ENCODE measurements around the gene CD22. TPM values are rescaled to one million over a fixed set of nuclear protein-coding genes. Genes with fewer than 3 reads are reported as not detected.

The CD22 gene
- total RNA-seq (2012; rRNA removed) (0.18 TPM in 1 of 2 replicates, not detected in the other), polyA plus RNA-seq (2012; rRNA removed) (0.22 TPM in 2 replicates), Bru-seq, nascent RNA (not detected), BruChase-seq, experiment 1, labeled RNA remaining after a 6-hour chase (not detected), BruChase-seq, experiment 2, labeled RNA remaining after a 2-hour chase (not detected)
- 0.03 TPM in 1 of 2 replicates, not detected in the other for polyA plus RNA-seq (2012; cell fraction: cytosol; rRNA removed)
- 0.06 and 0.23 TPM in 2 replicates for polyA plus RNA-seq (2012; cell fraction: nucleus; rRNA removed; ENCODE audit: low replicate concordance)
- long read RNA-seq = 0 reads

- peaks cover 13% of the 10 kb centered on the region for H3K27me3 ChIP-seq (ENCODE audit: control insufficient read depth, insufficient read depth, low read length)
- no peaks in the 10 kb centered on the region for H3K4me1 ChIP-seq (ENCODE audit: control insufficient read depth, insufficient read depth, low read length)
- H2AFZ ChIP-seq (replicated peaks; ENCODE audit: low read length, poor library complexity) = no peak within 1 kb of the TSS
- dilution Hi-C loops (cut with HindIII; ENCODE audit: low sequenced_read_pairs, unreplicated experiment) = no loop called here
- no peak within 1 kb of the TSS for H4K91ac ChIP-seq (ENCODE audit: insufficient read depth, low read depth, low read length)
- no TSS peak for BruUV-seq (replicated peaks)
- H2BK5ac ChIP-seq (ENCODE audit: low read depth, low read length, poor library complexity, severe bottlenecking) = no peak within 1 kb of the TSS
- no peak within 1 kb of the TSS for H3K23ac ChIP-seq (ENCODE audit: low read depth, low read length)
- no peak within 1 kb of the TSS for H3K27ac ChIP-seq (ENCODE audit: insufficient read depth, low read length)
- no peaks in the 10 kb centered on the region for H4K20me1 ChIP-seq (ENCODE audit: insufficient read depth, low read length)
- H3K9ac ChIP-seq (ENCODE audit: low read depth, low read length) = no peak within 1 kb of the TSS
- CTCF ChIA-PET = no interaction called here
- ATAC-seq (ENCODE audit: low read depth) = no peak
- TF ChIP-seq RFX5 (IDR thresholded peaks at IDR 0.05; ENCODE audit: low read depth, low read length) = no peak
- no peak for TF ChIP-seq RCOR1 (IDR thresholded peaks at IDR 0.05; ENCODE audit: insufficient replicate concordance, low read length)
- TF ChIP-seq POLR2A (IDR thresholded peaks at IDR 0.05; ENCODE audit: low read depth, low read length) = no peak
- no peak for TF ChIP-seq FOS (IDR thresholded peaks at IDR 0.05; ENCODE audit: low read depth, low read length)
- no peak for TF ChIP-seq MXI1 (IDR thresholded peaks at IDR 0.05; ENCODE audit: borderline replicate concordance, low read depth, low read length)
- no peak for TF ChIP-seq BHLHE40 (IDR thresholded peaks at IDR 0.05; ENCODE audit: low read depth, low read length)
- TF ChIP-seq NFE2L2 (IDR thresholded peaks at IDR 0.05; ENCODE audit: low read depth, low read length) = no peak
- no peak for TF ChIP-seq SMC3 (IDR thresholded peaks at IDR 0.05; ENCODE audit: low read depth, low read length)
- TF ChIP-seq MAFK (IDR thresholded peaks at IDR 0.05; ENCODE audit: low read depth, low read length) = no peak
- TF ChIP-seq USF2 (IDR thresholded peaks at IDR 0.05; ENCODE audit: low read depth, low read length) = no peak
- TF ChIP-seq RAD21 (IDR thresholded peaks at IDR 0.05; ENCODE audit: low read length) = no peak
- no peak for TF ChIP-seq CTCF (conservative IDR thresholded peaks at IDR 0.05; ENCODE audit: low read depth, low read length)
- no peak for TF ChIP-seq CEBPB (IDR thresholded peaks at IDR 0.05; ENCODE audit: low read depth, low read length)
- no peaks in the 10 kb centered on the region for H3K9me3 ChIP-seq (ENCODE audit: control insufficient read depth, insufficient read depth, low read length)
- H2AK9ac ChIP-seq (replicated peaks; ENCODE audit: low read depth, low read length, poor library complexity) = peak within 1 kb of the TSS; percentile 50
- no peak within 1 kb of the TSS for H2BK15ac ChIP-seq (ENCODE audit: low read depth, low read length)
- no peak within 1 kb of the TSS for H3K4me2 ChIP-seq (ENCODE audit: low read depth, low read length)
- H3K14ac ChIP-seq (replicated peaks; ENCODE audit: low read depth, low read length) = no peak within 1 kb of the TSS
- H3K4ac ChIP-seq (ENCODE audit: low read depth, low read length) = no peak within 1 kb of the TSS
- POLR2A ChIA-PET (ENCODE audit: unreplicated experiment) = no interaction called here
- H3K36me3 ChIP-seq (ENCODE audit: control insufficient read depth, insufficient read depth, low read length) = no peaks in the 10 kb centered on the region
- no peak within 1 kb of the TSS for H3K56ac ChIP-seq (ENCODE audit: extremely low read depth, insufficient read depth, low read length)
- H3K4me3 ChIP-seq (ENCODE audit: insufficient read depth, low read depth, low read length) = no peak within 1 kb of the TSS
- no peak within 1 kb of the TSS for H3K18ac ChIP-seq (ENCODE audit: low read depth, low read length)
- intact Hi-C loops (cut with micrococcal nuclease) = no loop called here
- H2BK20ac ChIP-seq (ENCODE audit: low read depth, low read length) = no peak within 1 kb of the TSS
- DNase-seq = no peak
- no CpG with 5 or more reads among the region's 12 CpGs for WGBS, 2 experiments (ENCODE audit: extremely low coverage in 2 of 2, insufficient read length in 1 of 2)
- H3K79me1 ChIP-seq (ENCODE audit: low read depth in 1 of 2, low read length in 2 of 2) = no peaks in the 10 kb centered on the region
- H2AK5ac ChIP-seq (ENCODE audit: low read depth, low read length) = no peak within 1 kb of the TSS
- H4K8ac ChIP-seq (ENCODE audit: low read depth in 2 of 2, low read length in 2 of 2) = no peak within 1 kb of the TSS
- H3K9me1 ChIP-seq (ENCODE audit: insufficient read depth, low read length) = no peaks in the 10 kb centered on the region
- no peak within 1 kb of the TSS for H4K5ac ChIP-seq (ENCODE audit: low read depth, low read length)
- in situ Hi-C loops (cut with MboI; ENCODE audit: low sequenced_read_pairs) = loop anchor here (25.0 kb wide), 1 partner anchor 258 kb away; the partner anchor contains the start of gene PMIS2
- no peak within 1 kb of the TSS for H2BK120ac ChIP-seq (ENCODE audit: low read depth, low read length)
Observed at GRCh38 chr19:35328851-35329285, at the start of gene CD22. Gene CD22 (plus strand): TSS chr19:35329187. CDS start chr19:35332041, 2,854 bp downstream.

All from IMR-90 (cell line).